Measurements from ENCODE around the gene NME4. TPM values are rescaled to one million over a fixed set of nuclear protein-coding genes. Genes with fewer than 3 reads are reported as not detected.
"Not testable (repeated sequence)": the region's sequence is repeated elsewhere in the genome, so short reads cannot be mapped to it uniquely, and the experiment has no call there.

Gene NME4
- total RNA-seq, 1 donor from 2014 or later: 93.2 TPM

- no peak for DNase-seq (ENCODE audit: low read depth)
- H3K4me3 ChIP-seq (ENCODE audit: low read depth, low read length): no peak overlapping the region
- TF ChIP-seq CTCF (conservative IDR thresholded peaks at IDR 0.05; ENCODE audit: low read depth, low read length): no peak
Measured at GRCh38 chr16:374616-374926, 22.4 kb upstream of the NME4 start.

GRCh38 chr16:375212-375611 is 21.8 kb upstream of the NME4 start:
- DNase-seq (ENCODE audit: low read depth): no peak
- TF ChIP-seq CTCF (conservative IDR thresholded peaks at IDR 0.05; ENCODE audit: low read depth, low read length): no peak
- no peak overlapping the region for H3K4me3 ChIP-seq (ENCODE audit: low read depth, low read length)

GRCh38 chr16:375927-376816 is 20.8 kb upstream of the NME4 start:
- TF ChIP-seq CTCF (conservative IDR thresholded peaks at IDR 0.05; ENCODE audit: low read depth, low read length): no peak
- no peak overlapping the region for H3K4me3 ChIP-seq (ENCODE audit: low read depth, low read length)
- no peak for DNase-seq (ENCODE audit: low read depth)

GRCh38 chr16:376817-377418 is 20.1 kb upstream of the NME4 start:
- DNase-seq (ENCODE audit: low read depth): no peak
- no peak for TF ChIP-seq CTCF (conservative IDR thresholded peaks at IDR 0.05; ENCODE audit: low read depth, low read length)
- H3K4me3 ChIP-seq (ENCODE audit: low read depth, low read length): no peak overlapping the region

GRCh38 chr16:377419-377951 is 19.5 kb upstream of the NME4 start:
- no peak for TF ChIP-seq CTCF (conservative IDR thresholded peaks at IDR 0.05; ENCODE audit: low read depth, low read length)
- DNase-seq (ENCODE audit: low read depth): no peak
- H3K4me3 ChIP-seq (ENCODE audit: low read depth, low read length): no peak overlapping the region

- not testable (repeated sequence) for DNase-seq (ENCODE audit: low read depth); H3K4me3 ChIP-seq (ENCODE audit: low read depth, low read length)
Measured at GRCh38 chr16:378113-378820, 18.7 kb upstream of the NME4 start.

GRCh38 chr16:378821-379182 is 18.2 kb upstream of the NME4 start:
- no peak for DNase-seq (ENCODE audit: low read depth)
- no peak for TF ChIP-seq CTCF (conservative IDR thresholded peaks at IDR 0.05; ENCODE audit: low read depth, low read length)

More at GRCh38 chr16:378821-379182, 18.2 kb upstream of the NME4 start:
- H3K4me3 ChIP-seq (ENCODE audit: low read depth, low read length): no peak overlapping the region
